Coronary artery (tissue), 2 donors: ENCODE data around the gene TAS2R42.

Source experiments
- DNase-seq: peaks from one replicate; pipeline ENCODE4 v3.0.0-alpha.2; 2017; ENCODE audit warnings: low spot score
- H3K27ac ChIP-seq, 2 donors: fragments of 200-600 bp; sonication (generic); one replicate each; pipeline ENCODE4 v1.5.1; 2016 to 2019
- H3K4me3 ChIP-seq: fragments of 200-600 bp; sonication (generic); 2 replicates; pipeline ENCODE4 v1.5.1; 2016; ENCODE audit warnings: mild to moderate bottlenecking, moderate library complexity
- CTCF ChIP-seq: fragments of 200-600 bp; sonication (generic); IDR thresholded peaks from one replicate; pipeline ENCODE4 v1.5.1; 2019; ENCODE audit warnings: antibody characterized with exemption

The TAS2R42 gene

GRCh38 chr12:11150832-11151231 lies 35.9 kb downstream of the TAS2R42 start:
- no peak for DNase-seq
- no peak overlapping the region for H3K27ac ChIP-seq
- TF ChIP-seq CTCF = no peak
- H3K4me3 ChIP-seq = no peak overlapping the region

- TF ChIP-seq CTCF = no peak
- no peak for DNase-seq
- Histone ChIP-seq H3K4me3 (no peak overlapping the region), H3K27ac (no peak overlapping the region)
These were observed 39.3 kb downstream of the TAS2R42 start for GRCh38 chr12:11147420-11147819.

- DNase-seq = no peak
- H3K4me3 ChIP-seq = no peak overlapping the region
- no peak overlapping the region for H3K27ac ChIP-seq
- no peak for TF ChIP-seq CTCF
These were observed 42.4 kb downstream of the TAS2R42 start for GRCh38 chr12:11144297-11144696.

DNA sequence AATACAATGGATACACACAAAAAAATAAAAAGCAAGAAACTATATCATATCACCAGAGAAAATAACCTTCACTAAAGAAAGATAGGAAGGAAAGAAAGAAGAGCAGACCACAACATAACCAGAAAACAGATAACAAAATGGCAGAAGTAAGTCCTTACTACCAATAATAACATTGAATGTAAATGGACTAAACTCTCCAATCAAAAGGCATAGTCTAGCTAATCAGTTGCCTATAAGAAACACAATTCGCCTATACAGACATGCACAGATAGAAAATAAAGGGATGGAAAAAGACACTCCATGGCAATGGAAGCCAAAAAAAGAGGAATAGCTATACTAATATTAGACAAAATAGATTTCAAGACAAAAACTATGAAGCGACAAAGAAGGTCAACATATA lies 43.4 kb downstream of the TAS2R42 start:
- no peak for DNase-seq
- no peak overlapping the region for H3K4me3 ChIP-seq
- TF ChIP-seq CTCF = no peak
- H3K27ac ChIP-seq = no peak overlapping the region

- TF ChIP-seq CTCF = no peak
- H3K27ac ChIP-seq = no peak overlapping the region
- no peak overlapping the region for H3K4me3 ChIP-seq
- DNase-seq = no peak
These were observed 50.7 kb downstream of the TAS2R42 start for GRCh38 chr12:11136075-11136474.
